ENCODE data around the gene FBLN5.
A peak's percentile ranks its signal among the peaks of the same experiment; 100 is the strongest.

Gene FBLN5

DNA sequence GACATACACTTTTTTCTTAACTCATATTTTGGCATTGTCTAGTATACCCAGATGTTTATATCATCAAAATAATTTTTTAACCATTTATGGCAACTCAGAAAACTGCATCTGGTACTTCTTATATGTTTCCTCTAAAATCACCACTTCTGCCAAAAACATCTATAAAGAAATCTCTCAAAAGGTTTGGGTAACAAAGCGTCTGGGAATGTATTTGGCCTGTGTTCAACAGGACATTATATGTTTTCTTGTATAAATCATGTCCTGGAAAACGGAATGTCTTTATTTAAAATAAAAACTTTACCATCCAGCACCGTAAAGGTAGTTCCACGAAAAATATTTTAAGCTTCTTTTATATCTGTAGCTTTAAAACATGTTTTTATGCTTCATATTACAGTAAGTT lies 36.1 kb upstream of the FBLN5 start:
- no peak for TF ChIP-seq MYC (IDR thresholded peaks at IDR 0.05; ENCODE audit: low read depth, low read length)
- TF ChIP-seq, protein P1, sequence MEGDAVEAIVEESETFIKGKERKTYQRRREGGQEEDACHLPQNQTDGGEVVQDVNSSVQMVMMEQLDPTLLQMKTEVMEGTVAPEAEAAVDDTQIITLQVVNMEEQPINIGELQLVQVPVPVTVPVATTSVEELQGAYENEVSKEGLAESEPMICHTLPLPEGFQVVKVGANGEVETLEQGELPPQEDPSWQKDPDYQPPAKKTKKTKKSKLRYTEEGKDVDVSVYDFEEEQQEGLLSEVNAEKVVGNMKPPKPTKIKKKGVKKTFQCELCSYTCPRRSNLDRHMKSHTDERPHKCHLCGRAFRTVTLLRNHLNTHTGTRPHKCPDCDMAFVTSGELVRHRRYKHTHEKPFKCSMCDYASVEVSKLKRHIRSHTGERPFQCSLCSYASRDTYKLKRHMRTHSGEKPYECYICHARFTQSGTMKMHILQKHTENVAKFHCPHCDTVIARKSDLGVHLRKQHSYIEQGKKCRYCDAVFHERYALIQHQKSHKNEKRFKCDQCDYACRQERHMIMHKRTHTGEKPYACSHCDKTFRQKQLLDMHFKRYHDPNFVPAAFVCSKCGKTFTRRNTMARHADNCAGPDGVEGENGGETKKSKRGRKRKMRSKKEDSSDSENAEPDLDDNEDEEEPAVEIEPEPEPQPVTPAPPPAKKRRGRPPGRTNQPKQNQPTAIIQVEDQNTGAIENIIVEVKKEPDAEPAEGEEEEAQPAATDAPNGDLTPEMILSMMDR (IDR thresholded peaks at IDR 0.05; ENCODE audit: low read depth, low read length): no peak
- no peak for TF ChIP-seq POLR2A (IDR thresholded peaks at IDR 0.05; ENCODE audit: extremely low read depth, insufficient read length)
- TF ChIP-seq, protein P2, sequence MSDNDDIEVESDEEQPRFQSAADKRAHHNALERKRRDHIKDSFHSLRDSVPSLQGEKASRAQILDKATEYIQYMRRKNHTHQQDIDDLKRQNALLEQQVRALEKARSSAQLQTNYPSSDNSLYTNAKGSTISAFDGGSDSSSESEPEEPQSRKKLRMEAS (IDR thresholded peaks at IDR 0.05; ENCODE audit: low read depth, low read length): no peak
- DNase-seq (ENCODE audit: low read depth): no peak
- H3K4me3 ChIP-seq (ENCODE audit: low read depth, low read length): no peak overlapping the region

DNA sequence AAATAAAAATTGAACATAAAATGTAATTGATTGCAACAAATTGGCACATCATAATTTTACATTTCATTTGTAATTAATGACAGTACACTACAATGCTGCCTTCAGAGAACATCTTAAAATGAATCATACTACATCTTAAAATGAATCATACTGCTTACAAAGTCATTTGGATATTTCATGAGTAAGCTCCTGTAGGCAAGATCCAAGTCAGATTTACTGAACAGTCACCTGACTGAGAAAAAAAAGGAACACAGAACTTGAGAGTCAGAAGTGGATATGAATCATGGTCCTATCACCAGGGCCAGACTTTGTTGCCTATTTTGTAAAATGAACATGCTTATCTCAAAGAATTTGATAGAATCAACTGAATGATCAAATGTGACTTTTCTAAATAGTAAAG lies 32.7 kb upstream of the FBLN5 start:
- TF ChIP-seq, protein P2 (IDR thresholded peaks at IDR 0.05; ENCODE audit: low read depth, low read length): no peak
- TF ChIP-seq MYC (IDR thresholded peaks at IDR 0.05; ENCODE audit: low read depth, low read length): no peak
- TF ChIP-seq, protein P1 (IDR thresholded peaks at IDR 0.05; ENCODE audit: low read depth, low read length): no peak
- TF ChIP-seq POLR2A (IDR thresholded peaks at IDR 0.05; ENCODE audit: extremely low read depth, insufficient read length): no peak
- no peak overlapping the region for H3K4me3 ChIP-seq (ENCODE audit: low read depth, low read length)
- DNase-seq (ENCODE audit: low read depth): peak; percentile 25

DNA sequence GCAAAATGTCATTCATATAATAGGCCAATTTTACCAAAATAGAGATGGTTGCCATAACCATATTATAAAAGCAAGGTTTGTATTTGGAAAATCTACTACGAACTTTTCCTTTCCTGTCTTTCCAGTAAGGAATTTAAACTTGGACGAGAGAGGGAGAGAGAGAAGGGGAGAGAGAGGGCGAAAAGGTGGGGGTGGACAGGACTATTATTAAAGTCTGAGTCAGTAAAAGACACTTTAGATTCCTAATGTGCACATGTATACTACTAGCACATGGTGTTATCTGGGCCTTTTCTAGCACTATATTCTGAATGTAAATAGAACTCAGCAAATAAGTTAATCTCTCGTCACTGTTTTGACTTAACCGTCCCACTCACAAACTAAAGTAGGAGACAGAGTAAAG lies 30.4 kb upstream of the FBLN5 start:
- no peak for TF ChIP-seq MYC (IDR thresholded peaks at IDR 0.05; ENCODE audit: low read depth, low read length)
- TF ChIP-seq, protein P1 (IDR thresholded peaks at IDR 0.05; ENCODE audit: low read depth, low read length): no peak
- no peak overlapping the region for H3K4me3 ChIP-seq (ENCODE audit: low read depth, low read length)
- DNase-seq (ENCODE audit: low read depth): no peak

DNA sequence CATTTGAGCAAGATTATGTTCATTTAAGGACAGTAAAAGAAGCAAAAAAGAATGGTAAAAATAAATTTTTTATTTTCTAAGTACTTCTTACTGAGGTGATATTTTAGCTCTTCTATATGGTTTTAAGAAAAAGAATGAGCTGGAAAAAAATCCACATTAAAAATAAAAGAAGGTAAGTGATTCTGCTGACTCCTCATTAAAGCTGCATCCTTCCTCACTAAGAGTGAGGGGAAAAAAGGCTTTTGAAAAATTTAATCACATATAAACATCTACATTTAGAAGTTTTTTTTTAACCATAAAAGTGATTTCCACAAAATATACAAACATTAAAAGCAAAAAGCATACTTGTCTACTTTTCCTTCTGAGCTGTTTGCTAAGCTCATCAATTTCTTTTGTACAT lies 28.3 kb upstream of the FBLN5 start:
- TF ChIP-seq MYC (IDR thresholded peaks at IDR 0.05; ENCODE audit: low read depth, low read length) (no peak), POLR2A (IDR thresholded peaks at IDR 0.05; ENCODE audit: extremely low read depth, insufficient read length) (no peak)
- TF ChIP-seq, protein P2 (IDR thresholded peaks at IDR 0.05; ENCODE audit: low read depth, low read length): no peak
- TF ChIP-seq, protein P1 (IDR thresholded peaks at IDR 0.05; ENCODE audit: low read depth, low read length): no peak
- H3K4me3 ChIP-seq (ENCODE audit: low read depth, low read length): no peak overlapping the region
- DNase-seq (ENCODE audit: low read depth): no peak

DNA sequence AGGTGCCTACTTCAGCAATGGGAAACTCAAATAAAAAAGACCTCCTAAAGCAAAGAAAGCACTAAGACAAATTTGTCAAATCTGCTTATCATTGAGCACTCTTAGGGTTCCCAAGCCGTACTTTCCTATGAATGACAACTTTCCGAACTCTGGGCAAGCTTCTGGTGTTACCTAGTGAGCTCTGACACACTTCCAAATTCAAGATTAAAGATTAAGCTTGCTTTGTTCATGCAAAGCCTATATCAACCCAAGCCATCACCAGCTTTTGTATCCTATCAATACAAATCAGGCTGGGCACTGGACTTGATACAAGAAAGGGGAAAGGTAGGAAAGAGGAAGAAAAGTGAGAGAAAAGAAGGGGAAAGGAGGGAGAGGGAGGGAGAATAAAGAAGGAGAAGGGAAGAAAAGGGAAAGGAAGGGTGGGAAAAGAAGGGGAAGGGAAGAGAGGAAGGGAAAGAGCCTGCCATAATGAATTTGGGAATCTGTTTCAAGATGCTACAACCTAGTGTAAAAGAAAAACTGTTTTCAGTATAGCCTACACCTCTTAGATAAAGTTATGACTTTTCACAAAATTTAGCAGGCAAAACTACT lies 23.8 kb upstream of the FBLN5 start:
- TF ChIP-seq, protein P1 (IDR thresholded peaks at IDR 0.05; ENCODE audit: low read depth, low read length): no peak
- TF ChIP-seq, protein P2 (IDR thresholded peaks at IDR 0.05; ENCODE audit: low read depth, low read length): no peak
- TF ChIP-seq POLR2A (IDR thresholded peaks at IDR 0.05; ENCODE audit: extremely low read depth, insufficient read length) (no peak), MYC (IDR thresholded peaks at IDR 0.05; ENCODE audit: low read depth, low read length) (no peak)
- DNase-seq (ENCODE audit: low read depth): no peak

DNA sequence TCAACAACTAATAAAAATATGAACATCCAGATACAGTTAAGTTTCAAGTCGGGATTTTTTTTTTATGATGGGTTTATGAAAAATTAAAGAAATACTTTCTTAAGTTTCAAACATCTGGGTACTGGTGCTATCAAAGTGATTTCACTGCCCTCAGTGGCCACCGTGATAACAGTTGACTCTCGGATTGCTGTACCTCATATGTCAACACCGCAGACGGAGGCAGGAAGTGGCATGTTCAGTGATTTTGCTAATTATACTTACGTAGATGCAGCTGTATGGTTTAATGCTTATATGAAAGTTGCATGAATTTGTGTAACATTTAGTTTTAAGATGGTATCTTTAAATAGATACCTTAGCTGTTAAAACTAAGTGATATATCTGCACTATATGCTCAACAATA lies 20.8 kb upstream of the FBLN5 start:
- DNase-seq (ENCODE audit: low read depth): no peak
- no peak overlapping the region for H3K4me3 ChIP-seq (ENCODE audit: low read depth, low read length)

More for the DNA sequence above, 23.8 kb upstream of the FBLN5 start:
- no peak overlapping the region for H3K4me3 ChIP-seq (ENCODE audit: low read depth, low read length)

More for the DNA sequence above, 20.8 kb upstream of the FBLN5 start:
- TF ChIP-seq, protein P2 (IDR thresholded peaks at IDR 0.05; ENCODE audit: low read depth, low read length): no peak
- TF ChIP-seq MYC (IDR thresholded peaks at IDR 0.05; ENCODE audit: low read depth, low read length): no peak
- TF ChIP-seq, protein P1 (IDR thresholded peaks at IDR 0.05; ENCODE audit: low read depth, low read length): no peak
- no peak for TF ChIP-seq POLR2A (IDR thresholded peaks at IDR 0.05; ENCODE audit: extremely low read depth, insufficient read length)
